HG03025 (cell line): ENCODE data around the gene PTPRN2.

ENCODE experiments used
- ATAC-seq: cut with Tn5 transposase; IDR thresholded peaks from one replicate; pipeline ENCODE4 v1.9.1; 2021; ENCODE audit warnings: mild to moderate bottlenecking, moderate library complexity; ENCODE audit not compliant: unreplicated experiment, low FRiP score

The PTPRN2 gene

DNA sequence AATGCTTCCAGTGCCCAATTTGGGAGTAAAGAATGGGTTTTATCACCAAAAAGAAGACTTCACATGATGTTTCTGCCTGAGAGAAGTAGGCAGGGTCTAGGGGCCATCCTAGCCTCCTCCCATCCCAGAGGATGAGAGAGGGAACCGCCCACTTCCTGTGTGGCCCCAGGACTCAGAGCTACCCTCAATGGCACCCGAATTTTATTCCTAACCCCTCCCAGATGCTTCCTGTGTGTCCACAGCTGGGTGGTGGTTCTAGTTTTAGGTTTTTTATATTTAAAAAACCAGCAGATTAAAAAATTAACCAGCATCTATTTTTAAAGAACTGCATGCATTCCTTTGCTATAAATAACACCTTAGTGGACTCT lies 583.5 kb downstream of the PTPRN2 start:
- ATAC-seq = no peak

DNA sequence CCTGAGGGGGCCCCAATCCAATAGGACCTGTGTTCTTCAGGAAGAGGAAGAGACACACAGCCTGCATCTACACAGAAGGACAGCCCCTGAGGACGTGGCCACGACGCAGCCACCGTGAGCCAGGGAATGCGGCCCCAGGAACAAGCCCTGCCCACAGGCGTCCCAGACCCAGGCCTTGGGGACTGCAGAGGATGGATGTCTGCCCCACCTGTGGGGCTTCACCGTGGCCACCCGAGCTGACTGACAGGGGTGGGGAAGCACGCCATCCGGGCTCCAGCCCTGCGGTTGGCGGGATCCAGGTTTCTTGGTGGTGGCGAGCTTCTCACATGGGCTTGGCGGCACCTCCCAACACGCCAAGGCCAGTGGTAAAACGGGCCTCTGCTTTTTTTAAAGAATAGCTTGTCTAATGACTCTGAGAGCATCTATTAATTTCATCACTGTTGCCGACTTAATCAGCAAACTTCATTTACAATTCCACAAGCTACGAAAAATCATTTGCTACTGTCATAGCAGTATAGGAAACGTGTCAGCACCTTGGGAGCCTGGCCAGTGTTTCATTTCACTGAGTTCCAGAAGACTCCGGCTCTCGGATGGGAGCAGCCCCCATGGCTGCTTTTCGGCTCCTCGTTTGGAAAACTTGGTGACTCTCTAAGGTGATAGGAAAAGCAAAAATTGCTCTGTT lies 584.0 kb downstream of the PTPRN2 start:
- no peak for ATAC-seq

DNA sequence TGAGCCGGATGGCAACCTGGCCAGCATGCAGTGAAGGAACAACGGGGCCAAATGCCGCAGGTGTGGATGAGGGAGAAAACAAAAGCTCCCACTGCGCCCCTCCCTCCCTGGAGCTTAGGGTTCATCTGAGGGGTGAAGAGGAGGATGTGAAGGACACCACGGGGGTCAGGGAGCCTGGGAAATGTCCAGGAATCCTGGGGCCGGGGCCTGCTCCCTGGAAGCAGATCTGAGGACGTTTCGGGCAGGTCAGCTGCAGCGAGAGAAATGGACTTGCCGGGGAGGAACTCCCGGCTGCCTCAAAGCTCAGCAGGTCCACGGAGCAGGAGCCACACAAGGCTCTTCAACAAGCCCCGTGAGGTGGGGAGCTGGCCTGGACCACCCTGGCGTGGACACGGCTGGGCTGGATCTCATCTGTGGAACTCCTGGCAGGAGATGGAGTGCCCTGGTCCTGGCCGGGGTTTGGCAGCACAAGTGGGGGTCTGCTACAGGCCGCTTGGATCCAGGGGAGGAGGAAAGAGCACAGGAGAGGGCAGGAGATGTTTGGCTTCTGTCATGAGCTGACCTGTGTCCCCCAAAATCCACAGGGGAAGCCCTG lies 585.0 kb downstream of the PTPRN2 start:
- ATAC-seq = no peak

DNA sequence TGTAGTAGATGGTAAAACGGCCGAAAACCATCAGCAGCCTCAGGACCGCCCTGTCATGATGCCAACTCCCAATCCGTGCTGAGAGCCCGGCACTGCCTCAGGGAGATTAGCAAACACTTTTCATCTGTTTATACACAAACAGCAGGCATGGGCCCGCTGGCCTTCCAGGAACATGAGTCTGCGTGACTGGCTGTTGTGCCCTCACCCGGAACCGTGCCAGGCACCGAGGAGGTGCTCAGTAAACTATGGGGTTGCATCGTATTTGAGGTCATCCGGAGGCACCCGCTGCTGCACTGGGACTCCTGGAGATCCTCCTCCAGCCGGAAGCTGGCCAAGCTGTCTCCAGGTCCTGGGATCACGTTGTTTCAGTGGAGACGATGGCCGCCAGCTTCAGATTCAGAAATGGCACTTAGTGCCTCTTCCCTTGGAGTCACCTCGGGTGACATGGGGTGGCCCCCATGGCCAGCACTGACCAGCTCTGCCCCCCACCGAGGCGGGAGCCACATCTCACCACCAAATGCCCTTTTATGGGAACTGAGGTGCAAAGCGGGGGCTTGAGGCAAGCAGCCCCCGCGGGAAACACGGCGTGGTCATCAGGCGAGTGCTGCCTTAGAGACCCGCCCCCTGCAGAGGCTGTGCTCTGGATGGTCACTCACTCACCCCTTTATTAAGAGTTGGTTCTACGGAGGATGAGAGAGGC lies 585.9 kb downstream of the PTPRN2 start:
- no peak for ATAC-seq

DNA sequence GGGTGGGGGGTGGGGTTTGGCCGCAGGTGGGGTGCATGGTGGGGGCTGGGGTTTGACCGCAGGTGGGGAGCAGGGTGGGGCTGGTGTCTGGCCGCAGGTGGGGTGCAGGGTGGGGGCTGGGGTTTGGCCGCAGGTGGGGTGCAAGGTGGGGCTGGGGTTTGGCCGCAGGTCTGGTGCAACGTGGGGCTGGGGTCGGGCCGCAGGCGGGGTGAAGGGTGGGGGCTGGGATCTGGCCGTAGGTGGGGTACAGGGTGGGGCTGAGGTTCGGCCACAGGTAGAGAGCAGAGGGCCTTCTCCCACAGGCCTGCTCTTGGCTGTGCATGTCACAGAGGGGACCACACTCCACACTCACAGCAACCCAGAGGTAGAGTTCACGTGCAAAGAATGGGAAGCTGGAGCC lies 586.6 kb downstream of the PTPRN2 start:
- ATAC-seq = no peak

DNA sequence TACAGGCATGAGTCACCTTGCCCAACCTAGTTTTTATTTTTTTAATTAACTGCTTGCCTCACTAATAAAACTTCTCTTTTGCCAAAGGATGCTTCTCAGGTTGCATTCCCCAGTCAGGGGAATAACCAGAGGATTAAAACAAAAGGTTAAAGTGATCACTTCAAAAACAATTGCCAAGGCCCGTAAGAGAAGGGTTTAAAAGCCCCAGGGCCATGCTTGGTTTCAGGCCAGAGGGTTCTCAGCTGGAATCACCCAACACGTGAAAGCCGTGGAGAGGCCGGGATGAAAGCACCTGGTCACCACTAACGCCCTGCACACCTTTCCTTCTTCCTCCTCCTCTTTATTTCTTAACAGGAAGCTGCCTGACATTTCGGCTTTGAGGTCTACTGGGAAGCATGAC lies 587.5 kb downstream of the PTPRN2 start:
- ATAC-seq = no peak

DNA sequence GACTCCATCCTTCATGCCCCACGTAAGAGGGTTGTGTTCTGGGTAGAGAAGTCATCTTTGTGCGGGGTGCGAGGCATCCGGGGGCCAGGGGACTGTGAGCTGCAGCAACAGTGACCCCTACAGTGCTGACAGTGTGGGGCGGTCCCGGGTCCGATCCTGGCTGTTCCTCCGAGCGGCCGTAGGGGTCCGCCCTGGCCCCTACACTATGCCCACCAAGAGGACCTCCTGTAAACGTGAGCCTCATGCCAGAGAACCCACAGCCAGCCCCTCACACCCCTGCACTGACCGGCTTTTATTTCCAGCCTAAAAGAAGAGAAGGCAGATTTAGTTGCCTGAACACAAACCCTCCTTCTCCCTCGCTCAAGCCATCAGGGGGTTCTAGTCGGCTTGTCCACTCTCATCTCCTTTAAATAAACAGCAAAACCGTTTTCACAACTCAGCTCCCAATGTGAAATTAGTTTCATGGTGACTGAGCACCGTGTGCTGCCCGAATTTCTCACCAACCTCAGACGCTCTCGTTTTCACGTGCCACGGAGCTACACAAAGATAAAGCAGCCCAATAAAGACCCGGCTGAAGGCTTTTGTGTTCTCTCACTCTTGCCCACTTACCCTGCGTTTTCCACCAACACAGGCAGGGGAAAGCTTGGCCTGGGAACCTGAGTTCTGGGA lies 588.6 kb downstream of the PTPRN2 start:
- ATAC-seq = no peak

DNA sequence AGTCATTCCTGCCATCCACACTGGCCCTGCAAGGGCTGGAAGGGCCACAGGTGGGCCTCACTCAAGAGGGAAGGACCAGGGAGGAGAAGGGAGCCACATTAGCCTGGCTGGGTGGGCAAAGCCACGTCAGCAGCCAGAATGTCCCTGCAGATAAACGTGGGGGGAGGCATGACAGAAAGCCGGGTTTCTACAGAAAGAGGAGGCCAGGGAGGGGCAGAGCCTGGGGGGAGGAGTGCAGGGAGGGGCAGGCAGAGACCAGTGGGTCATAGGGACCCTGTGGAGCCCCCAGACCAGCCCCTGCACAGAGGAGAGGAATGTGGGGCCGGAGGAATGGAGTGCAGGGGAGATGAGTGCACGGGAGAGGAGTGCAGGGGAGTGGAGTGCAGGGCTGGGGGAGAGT lies 590.2 kb downstream of the PTPRN2 start:
- ATAC-seq = no peak

DNA sequence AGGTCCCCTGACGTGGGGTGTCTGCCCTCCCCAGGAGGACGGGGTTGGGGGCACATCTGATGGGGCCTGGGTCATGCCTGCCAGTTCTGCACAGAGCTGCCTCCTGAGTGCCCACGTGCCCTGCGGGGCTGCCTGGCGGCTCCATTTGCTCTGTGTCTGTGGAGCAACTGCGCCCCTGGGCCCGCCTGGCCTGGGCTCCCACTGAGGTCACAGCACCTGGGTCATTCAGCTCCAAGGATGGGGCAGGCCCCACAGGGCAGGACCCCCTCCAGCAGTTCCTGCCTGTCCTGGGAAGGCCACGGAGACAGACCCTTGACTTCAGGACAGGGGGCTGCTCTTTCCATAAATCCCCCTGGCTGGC lies 590.6 kb downstream of the PTPRN2 start:
- no peak for ATAC-seq

DNA sequence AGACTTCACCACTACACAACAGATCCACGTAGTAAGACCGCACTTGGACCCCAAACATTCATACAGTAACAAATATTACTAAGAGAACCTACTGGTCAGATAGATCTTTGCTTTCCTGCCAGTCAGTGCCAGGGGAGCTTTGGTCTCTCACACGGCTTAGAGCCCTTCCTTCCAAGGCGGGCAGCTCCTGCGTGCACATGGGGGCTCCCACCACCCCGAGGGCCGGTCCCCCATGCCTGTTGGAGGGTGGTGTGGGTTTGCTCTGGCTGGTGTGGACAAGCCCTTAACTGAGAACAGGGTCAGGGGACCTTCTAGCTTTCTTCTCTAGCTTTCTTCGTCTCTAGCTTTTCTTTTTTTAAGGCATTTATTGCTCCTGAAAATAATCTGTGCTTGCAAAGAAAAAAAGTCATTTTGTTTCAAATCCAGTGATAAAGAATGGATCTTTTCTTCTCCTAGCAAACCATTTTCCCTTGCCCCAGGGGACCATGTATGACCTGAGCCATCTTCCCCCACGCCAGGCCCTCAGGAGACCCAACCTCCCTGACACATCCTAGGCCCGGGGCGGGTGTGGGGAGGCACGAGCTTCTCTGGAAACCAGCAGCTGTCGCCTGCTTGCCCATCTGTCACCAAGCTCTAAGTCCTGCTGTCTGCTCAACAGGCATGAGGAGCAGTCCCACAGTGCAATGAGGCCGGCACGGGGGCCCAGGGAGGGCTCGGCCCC lies 591.1 kb downstream of the PTPRN2 start:
- no peak for ATAC-seq

DNA sequence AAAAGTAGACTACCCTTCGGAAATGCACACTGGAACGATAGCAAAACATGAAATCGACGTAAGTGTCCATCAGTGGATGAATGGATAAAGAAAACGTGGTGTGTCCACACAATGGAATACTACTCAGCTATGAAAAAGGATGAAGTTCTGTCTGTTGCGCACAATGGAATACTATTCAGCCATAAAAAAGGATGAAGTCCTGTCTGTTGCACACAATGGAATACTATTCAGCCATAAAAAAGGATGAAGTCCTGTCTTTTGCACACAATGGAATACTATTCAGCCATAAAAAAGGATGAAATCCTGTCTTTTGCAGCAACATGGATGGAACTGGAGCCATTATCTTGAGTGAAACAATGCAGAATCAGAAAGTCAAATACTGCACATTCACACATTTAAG lies 591.8 kb downstream of the PTPRN2 start:
- ATAC-seq = no peak

DNA sequence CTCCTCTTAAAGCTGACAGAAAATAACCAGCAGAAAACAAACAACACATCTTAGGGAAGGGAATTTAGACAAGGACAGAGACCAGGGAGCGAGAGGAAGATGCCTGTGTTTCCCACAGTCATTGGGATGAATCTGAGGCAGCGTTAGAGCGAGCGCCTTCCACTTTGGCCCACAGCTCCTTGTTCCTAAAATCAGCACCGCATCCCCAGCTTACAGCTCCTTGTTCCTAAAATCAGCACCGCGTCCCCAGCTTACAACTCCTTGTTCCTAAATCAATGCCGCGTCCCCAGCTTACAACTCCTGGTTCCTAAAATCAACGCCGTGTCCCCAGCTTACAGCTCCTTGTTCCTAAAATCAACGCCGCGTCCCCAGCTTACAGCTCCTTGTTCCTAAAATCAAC lies 593.3 kb downstream of the PTPRN2 start:
- ATAC-seq = no peak

DNA sequence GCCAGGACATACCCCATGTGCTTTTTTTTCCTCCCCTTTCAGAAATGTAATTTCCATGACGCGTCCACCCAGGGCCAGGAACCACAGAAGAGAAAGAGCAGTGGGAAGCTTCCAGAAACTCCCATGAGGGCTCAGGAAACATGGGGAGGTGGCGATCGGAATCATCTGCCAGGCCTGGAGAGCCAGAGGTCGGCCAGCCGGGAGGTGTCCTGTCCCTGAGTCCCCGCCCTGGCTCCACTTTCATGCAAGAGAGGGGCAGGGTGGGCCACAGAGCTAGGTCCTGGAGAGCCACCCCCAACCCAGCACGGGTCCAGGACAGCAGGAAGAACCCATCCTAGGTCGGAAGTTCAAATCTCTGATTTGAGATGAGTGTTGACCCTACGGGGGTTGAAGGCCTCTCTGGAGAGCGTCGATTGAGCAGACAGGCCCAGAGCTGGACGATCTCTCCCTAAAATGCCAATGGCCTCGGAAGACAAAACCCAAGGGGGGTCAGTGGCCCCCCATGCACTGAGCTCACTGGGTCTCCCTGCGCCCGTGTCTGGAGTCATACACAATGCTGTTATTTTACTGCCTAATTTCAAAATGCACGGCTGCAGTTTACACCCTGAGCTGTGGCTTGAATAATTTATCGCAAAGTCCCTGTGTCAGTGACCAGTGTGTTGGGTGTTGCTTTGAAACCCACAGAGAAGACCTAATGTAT lies 594.1 kb downstream of the PTPRN2 start:
- ATAC-seq = no peak

DNA sequence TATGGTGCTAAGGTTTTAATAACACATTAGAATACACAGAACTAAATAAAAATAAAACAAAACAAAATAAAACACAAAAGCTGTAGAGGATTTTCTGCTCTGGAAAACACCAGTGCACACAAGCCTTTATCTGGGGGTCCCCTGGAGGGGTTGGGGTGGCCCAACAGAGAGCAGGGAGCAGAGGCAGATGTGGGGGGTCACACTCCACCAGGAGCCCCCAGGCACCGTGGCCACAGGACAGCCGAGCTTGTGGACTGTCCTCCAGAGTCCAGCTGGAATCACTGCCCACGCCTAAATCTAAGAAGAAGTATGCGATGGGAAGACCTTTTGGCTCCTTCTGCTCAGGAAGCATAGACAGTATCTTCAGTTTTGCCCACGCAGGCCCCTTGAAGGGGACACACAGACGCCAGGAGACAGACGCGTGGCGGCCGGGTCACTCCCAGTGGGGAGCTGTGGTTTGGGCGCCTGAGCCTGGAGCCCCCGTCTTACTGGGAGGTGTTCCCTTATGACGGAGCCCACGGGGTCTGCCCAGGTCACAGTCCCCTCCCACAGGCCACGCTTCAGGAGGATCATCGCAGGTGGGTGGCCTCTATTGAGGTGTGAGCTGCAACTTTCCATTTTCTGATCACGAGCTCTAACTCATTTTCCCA lies 595.0 kb downstream of the PTPRN2 start:
- no peak for ATAC-seq

DNA sequence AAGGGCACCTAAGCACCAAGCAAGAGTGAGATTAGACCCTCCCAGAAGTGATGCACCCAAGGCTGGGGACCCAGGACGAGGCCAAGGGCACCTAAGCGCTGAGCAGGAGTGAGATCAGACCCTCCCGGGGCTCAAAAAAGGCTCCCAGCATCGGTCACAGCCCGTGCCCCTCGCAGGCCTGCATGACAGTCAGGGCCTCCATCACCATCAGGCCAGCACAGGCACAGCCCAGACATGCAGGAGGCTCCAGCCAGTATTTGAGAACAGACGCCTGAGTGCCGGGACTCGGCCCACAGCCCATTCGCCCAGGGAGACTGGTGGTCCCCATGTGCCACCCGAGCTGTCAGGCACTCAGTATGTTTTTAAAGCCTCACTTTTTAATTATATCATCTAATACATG lies 595.9 kb downstream of the PTPRN2 start:
- ATAC-seq = no peak

DNA sequence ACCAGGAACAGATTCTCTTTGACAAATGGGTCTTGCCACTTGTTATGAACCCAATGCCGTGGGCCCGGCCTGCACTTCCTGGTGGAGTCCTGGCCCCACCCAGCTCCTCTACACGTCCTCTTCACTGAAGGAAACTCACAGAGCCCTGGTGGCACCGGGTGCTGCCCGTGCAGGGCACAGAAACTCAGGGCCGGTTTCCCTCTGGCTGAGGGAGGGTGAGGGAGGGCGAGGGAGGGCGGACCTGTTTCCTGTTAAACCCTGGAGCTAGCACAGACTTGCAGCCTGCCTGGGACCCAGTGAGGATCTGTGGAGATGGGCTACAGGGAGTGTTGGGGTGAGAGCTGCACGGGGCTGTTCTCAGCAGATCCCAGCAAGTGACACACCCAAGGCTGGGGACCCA lies 596.3 kb downstream of the PTPRN2 start:
- no peak for ATAC-seq

DNA sequence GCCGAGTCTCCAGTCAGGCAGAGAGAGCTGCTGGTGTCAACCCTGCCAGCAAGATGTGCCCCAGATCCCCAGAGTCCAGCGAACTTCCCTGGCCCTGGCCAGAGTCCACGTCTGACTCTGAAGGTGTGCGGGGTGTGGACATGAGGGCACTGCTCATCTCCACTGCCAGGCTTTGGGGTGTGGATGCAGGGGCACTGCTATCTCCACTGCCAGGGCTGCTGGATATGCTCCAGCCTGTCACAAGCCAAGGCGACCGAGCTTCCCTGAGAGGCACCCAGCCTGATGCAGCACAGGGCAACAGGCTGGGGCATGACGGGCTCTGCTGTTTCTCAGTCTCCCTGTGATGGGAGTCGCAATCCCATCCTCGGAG lies 596.8 kb downstream of the PTPRN2 start:
- ATAC-seq = no peak

DNA sequence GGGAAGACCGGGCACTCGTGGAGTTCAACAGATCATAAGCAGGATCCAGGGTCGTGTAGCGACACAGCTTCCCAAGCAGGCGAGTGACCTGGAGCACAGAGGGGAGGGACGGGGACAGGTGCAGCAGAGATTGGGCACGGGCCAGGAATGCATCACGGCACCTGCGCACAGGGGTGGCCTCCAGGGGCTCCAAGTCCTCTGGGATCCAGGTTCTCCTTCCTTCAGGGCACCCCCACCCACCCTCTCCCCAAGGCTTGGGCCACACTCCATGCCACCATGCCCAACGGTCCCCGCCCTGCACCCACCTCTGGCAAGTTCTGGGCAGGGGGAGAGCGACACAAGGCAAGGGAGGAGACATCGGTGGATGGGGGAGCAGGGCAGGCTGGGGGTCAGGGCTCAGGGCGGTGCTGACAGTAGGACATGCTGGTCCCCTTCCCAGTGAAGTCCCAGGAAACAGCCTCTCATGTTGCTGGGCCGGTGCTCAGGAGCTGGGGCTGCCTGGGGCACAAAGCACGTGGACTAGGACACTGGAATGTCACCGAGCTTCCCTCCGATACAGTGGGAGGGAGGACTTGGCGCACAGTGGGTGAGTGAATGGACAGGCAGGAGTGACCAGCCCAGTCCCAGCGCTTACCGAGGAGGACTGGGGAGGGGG lies 597.3 kb downstream of the PTPRN2 start:
- ATAC-seq = no peak

DNA sequence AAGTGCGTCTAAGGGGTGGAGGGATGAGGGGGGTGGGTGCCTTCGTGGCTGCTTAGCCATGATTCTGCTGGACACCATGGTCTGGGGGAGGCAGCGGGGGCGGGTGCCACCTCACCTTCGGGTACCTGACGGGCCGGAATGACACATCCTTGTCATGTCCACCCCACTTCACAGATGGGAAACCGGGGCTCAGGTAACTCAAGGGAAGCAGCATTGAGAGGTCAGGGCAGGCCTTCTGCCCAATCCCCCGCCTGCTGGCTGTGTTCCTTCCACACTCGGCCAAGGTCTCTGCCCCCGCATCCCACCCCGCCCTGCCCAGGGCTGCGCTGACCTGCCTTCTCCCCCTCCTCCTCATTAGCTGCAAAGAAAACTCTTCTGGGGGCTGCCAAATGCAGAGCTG lies 598.0 kb downstream of the PTPRN2 start:
- ATAC-seq = no peak

DNA sequence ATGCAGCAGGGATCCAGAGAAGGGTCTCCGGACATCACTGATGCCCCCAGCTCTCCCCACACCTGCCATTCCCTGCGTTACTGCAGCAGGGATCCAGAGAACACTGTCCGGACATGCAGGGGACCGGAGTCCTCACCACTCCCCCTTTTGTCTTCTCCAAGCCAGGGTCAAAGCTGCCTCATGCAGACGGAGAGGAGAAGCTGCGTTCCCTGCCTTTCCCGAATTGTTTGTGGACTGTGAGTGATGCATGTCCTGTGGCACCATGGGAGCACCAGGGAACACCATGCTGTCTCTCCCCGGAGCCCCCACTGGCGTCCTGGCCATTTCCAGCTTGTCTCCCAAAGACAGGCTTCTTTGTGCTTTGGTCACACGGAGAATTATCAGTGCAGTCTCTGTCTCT lies 599.7 kb downstream of the PTPRN2 start:
- ATAC-seq = no peak
